GM19397 (cell line): ENCODE measurements around the gene ARHGEF37.
"Not testable (repeated sequence)": the region's sequence is repeated elsewhere in the genome, so short reads cannot be mapped to it uniquely, and the experiment has no call there.

Experiments
- ATAC-seq: cut with Tn5 transposase; IDR thresholded peaks from one replicate; pipeline ENCODE4 v1.9.1; 2021; ENCODE audit warnings: mild to moderate bottlenecking, moderate library complexity; ENCODE audit not compliant: unreplicated experiment

ARHGEF37 gene

GRCh38 chr5:149667829-149668330 is 86.6 kb downstream of the ARHGEF37 start:
- no peak for ATAC-seq

- ATAC-seq = not testable (repeated sequence)
Observed at GRCh38 chr5:149669273-149669672, 88.0 kb downstream of the ARHGEF37 start.

- ATAC-seq = no peak
Observed at GRCh38 chr5:149671544-149671943, 90.2 kb downstream of the ARHGEF37 start.

GRCh38 chr5:149672701-149673476 is 91.6 kb downstream of the ARHGEF37 start:
- no peak for ATAC-seq

- ATAC-seq = no peak
Observed at GRCh38 chr5:149674686-149675085, 93.4 kb downstream of the ARHGEF37 start.

GRCh38 chr5:149675610-149676201 is 94.4 kb downstream of the ARHGEF37 start:
- ATAC-seq = no peak

GRCh38 chr5:149677731-149678130 is 96.4 kb downstream of the ARHGEF37 start:
- ATAC-seq = no peak

GRCh38 chr5:149679876-149680809 is 98.8 kb downstream of the ARHGEF37 start:
- ATAC-seq = peak; percentile 48

- peak; percentile 95 for ATAC-seq
Observed at GRCh38 chr5:149680810-149681221, 99.5 kb downstream of the ARHGEF37 start.

- no peak for ATAC-seq
Observed at GRCh38 chr5:149681252-149681651, 100.0 kb downstream of the ARHGEF37 start.

GRCh38 chr5:149681922-149682321 is 100.6 kb downstream of the ARHGEF37 start:
- no peak for ATAC-seq

- no peak for ATAC-seq
Observed at GRCh38 chr5:149682532-149683075, 101.3 kb downstream of the ARHGEF37 start.

GRCh38 chr5:149683964-149684363 is 102.7 kb downstream of the ARHGEF37 start:
- ATAC-seq = no peak

- no peak for ATAC-seq
Observed at GRCh38 chr5:149684371-149684770, 103.1 kb downstream of the ARHGEF37 start.
